ENCODE results near the gene RBMS1. TPM values are rescaled to one million over a fixed set of nuclear protein-coding genes. Genes with fewer than 3 reads are reported as not detected.

RBMS1 gene
- total RNA-seq, 1 donor, result 170 TPM

- TF ChIP-seq CTCF (IDR thresholded peaks at IDR 0.05; ENCODE audit: insufficient read depth, low read length), result no peak
- H3K4me3 ChIP-seq (ENCODE audit: low read depth, low read length), result peak overlapping the region; percentile 2
- no peak for DNase-seq (ENCODE audit: low read depth)
These were observed 91.1 kb downstream of the RBMS1 start for GRCh38 chr2:160402501-160402900.

GRCh38 chr2:160401895-160402294 is 91.7 kb downstream of the RBMS1 start:
- DNase-seq (ENCODE audit: low read depth), result no peak
- H3K4me3 ChIP-seq (ENCODE audit: low read depth, low read length), result no peak overlapping the region
- no peak for TF ChIP-seq CTCF (IDR thresholded peaks at IDR 0.05; ENCODE audit: insufficient read depth, low read length)

- no peak for DNase-seq (ENCODE audit: low read depth)
- TF ChIP-seq CTCF (IDR thresholded peaks at IDR 0.05; ENCODE audit: insufficient read depth, low read length), result no peak
- peak overlapping the region; percentile 14 for H3K4me3 ChIP-seq (ENCODE audit: low read depth, low read length)
These were observed 93.7 kb downstream of the RBMS1 start for GRCh38 chr2:160399880-160400279.

GRCh38 chr2:160397530-160397865 is 96.1 kb downstream of the RBMS1 start:
- DNase-seq (ENCODE audit: low read depth), result peak; percentile 67

DNA sequence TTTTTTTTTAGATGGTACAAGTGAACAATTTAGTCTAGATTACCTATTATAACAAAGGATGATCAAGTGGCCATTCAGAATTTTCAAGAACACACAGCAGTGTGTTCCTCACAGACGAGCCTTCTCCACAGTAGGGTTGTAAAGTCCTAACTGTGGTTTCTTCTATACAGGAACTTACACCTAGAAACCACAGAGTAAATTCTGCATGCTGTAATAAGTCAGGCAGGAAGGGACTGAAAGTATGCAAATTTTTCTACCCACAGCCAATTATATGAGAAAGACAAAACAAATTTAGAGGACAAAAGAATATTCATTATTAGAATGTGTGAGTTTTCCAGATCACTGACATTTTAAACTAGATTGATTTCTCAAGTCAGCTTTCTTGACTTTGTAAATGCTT is 99.5 kb downstream of the RBMS1 start:
- no peak for DNase-seq (ENCODE audit: low read depth)
- TF ChIP-seq CTCF (IDR thresholded peaks at IDR 0.05; ENCODE audit: insufficient read depth, low read length), result no peak
- no peak overlapping the region for H3K4me3 ChIP-seq (ENCODE audit: low read depth, low read length)

More at GRCh38 chr2:160397530-160397865, 96.1 kb downstream of the RBMS1 start:
- peak overlapping the region; percentile 7 for H3K4me3 ChIP-seq (ENCODE audit: low read depth, low read length)
- TF ChIP-seq CTCF (IDR thresholded peaks at IDR 0.05; ENCODE audit: insufficient read depth, low read length), result no peak

- no peak for TF ChIP-seq CTCF (IDR thresholded peaks at IDR 0.05; ENCODE audit: insufficient read depth, low read length)
- DNase-seq (ENCODE audit: low read depth), result no peak
- no peak overlapping the region for H3K4me3 ChIP-seq (ENCODE audit: low read depth, low read length)
These were observed 101.4 kb downstream of the RBMS1 start for GRCh38 chr2:160392201-160392600.

Measured in fibroblast of the aortic adventitia (primary cell).